EH (cell line): ENCODE measurements around the gene GREM2.

ENCODE experiments used
- DNase-seq: peaks from one replicate; pipeline ENCODE4 v3.0.0-alpha.2; 2015; ENCODE audit warnings: low read depth

GREM2 gene

DNA sequence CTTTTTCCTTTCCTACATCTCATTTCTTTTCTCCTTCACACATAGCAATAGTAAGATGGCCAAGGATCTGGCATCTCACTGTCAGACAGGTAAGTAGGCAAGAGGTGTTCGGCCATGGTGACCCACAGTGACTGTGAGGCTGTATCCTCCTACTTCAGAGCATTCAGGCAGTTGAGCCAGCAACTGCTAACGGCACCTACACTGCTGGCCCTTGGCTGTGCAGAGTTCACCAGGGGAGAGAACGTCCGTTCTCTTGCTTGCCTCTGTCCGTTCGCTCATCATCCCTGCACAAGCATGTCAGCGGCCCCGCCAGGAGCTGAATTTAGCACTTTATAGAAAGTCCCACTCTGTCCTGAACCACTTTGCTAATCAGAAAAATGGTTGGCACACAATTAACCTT, 113.6 kb downstream of the GREM2 start:
- DNase-seq, result no peak

DNA sequence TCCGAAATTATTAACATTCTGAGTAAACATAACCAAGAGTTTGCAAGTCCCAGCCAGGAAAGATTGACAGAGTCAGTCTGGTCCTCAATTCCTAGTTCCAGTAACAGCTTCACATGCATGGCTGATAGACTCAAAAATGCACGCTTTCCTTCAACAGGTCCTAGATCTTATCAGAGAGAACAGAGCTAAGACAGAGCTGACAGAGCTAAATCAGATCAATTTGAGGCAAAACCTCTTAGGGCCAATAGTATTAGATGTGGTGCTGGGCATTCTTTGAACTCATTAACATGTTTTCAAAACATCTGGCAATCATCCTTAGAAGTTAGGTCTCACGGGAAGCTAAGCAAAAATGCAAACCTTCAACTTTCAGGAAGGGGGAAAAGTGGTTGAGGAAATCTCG, 114.0 kb downstream of the GREM2 start:
- DNase-seq, result no peak

- DNase-seq, result peak; percentile 23
Measured at GRCh38 chr1:240496941-240497340, 115.0 kb downstream of the GREM2 start.

DNA sequence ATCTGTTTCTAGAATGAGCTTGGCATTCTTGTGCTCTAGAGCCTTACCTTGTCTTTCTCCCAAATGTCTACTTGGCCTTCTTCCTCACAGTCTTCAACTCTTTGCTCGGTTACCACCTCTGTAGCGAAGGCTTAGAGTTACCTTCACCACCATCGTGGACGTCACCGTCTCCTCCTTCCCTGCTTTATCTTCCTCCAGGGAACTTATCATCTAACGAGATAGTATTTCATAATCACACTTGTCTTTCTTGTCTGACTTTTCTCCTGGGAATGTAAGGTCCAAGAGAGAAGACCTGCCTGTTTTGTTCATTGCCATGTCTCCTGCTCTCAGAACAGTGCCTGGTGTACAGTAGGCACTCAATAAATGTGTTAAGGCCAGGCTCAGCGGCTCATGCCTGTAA, 115.6 kb downstream of the GREM2 start:
- no peak for DNase-seq

DNA sequence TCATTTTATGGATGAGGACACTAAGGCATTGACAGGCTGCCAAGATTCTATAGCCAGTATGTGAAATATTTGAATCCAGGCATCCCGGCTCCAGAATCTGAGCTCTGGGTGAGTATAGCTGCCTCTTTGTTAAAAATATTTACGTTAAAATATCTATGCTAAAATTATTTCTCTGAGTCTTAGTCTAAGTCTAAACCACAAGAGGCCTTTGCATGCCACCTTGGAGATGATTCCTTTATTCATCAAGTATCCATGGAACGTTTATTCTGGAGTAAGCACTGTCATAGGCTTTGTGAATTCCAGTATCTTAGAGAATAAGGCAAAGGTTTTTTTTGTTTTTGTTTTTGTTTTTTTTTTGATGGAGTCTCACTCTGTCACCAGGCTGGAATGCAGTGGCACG, 116.4 kb downstream of the GREM2 start:
- DNase-seq, result peak; percentile 12

DNA sequence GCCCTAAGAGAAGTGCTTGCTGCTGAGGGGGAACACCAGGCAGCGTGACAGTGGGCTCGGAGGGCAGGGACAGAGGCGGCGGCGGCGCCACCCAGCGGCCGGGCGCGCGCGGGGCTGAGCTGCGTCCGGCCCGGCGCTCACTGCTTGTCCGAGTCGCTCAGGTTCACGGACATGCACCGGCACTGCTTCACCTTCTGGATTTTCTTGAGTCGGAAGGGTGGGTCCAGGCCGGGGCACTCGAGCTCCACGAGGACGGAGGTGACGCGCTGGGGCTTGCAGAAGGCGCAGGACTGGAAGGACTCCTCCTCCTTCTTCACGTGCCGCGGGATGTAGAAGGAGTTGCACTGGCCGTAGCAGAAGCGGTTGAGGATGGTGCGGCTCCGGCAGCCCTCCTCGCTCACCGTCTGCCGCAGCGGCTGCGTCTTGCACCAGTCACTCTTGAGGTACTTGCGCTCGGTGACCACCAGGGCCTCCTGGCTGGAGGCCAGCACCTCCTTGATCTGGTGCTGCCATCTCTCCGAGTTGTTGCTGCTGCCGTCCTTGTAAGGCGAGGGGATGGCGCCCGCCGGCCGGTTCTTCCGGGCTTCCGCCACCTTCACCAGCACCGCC, 119.0 kb downstream of the GREM2 start:
- DNase-seq, result no peak

DNA sequence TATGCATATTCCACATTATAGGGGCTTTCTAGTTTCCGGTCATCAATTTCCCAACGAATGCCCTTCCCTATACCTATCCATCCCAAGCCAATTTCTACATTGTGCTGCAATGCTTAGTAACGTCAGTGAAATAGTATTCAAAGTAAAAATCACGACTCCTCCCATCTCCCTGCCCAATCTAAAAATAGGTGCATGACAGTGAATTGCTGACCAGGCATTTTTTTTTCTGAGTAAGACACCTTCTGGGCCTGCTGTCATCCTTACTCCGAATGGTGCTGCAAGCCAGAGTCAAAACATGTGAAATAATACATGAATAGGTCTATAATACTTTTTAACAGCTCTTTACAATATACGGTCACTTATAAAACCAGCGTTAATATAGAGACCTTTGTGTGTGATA, 120.2 kb downstream of the GREM2 start:
- DNase-seq, result no peak

DNA sequence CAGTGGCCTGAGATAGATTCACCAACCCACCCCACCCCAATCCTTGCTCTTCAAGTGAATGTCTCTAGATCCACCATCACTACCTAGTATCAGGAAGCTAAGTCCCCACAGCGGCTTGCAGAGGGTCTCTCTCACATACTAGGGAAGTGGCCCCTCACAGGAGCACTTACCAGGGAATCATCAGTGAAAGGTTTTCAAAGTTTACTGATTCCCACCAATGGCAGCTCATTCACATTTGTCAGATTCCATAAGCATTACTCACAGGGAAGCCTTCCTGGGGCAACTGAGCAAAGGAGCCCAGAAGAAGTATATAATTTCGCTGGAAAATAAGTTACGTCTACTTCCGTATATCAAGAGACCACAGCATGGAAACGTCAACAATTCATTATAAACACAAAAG, 120.8 kb downstream of the GREM2 start:
- DNase-seq, result peak; percentile 76

DNA sequence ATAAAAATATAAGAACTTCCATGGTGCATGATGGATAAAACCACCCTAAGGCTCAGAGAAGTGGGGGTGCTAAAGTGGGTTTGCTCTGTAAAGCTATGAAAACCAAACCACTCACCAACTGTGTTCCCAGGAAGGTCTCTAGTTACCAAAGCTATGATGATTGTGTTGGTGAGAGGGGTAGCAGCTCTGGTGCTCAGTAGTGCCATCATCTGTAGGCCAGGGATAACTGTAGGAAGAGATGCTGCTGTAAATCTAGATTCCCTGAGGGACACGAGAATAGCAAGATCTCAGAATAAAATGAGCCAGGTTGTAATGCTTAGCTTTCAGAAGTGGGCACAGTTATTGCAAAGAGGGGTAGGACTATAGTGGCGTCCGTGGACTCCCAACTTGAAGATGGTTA, 124.5 kb downstream of the GREM2 start:
- no peak for DNase-seq

- DNase-seq, result peak; percentile 51
Measured at GRCh38 chr1:240486611-240487010, 125.3 kb downstream of the GREM2 start.

DNA sequence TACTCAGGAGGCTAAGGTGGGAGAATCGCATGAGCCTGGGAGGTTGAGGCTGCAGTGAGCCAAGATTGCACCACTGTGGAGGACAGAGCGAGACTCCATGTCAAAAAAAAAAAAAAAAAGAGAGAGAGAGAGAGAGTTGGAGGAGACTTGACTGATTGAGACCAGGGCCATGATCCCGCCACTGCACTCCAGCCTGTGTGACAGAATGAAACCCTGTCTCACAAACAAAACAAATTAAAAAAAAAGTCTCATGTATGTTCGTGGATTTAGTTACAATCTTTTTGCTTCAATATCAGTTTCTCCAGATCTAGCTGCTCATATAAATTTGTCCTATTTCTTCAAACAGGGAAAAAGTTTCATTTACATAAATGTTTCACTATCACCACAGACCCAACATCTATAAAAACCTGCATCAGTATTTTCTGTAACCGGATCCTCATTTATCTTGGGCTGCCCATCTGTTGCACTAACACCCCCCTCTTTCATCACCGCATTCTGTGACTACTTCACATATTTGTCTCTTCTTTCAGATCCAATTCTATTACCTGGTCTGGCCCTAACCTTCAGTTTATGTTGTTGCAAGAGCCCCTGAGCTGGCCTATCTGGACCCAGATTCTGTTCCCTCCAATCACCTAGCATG, 127.0 kb downstream of the GREM2 start:
- DNase-seq, result no peak

GRCh38 chr1:240478536-240478935, 133.4 kb downstream of the GREM2 start:
- no peak for DNase-seq

DNA sequence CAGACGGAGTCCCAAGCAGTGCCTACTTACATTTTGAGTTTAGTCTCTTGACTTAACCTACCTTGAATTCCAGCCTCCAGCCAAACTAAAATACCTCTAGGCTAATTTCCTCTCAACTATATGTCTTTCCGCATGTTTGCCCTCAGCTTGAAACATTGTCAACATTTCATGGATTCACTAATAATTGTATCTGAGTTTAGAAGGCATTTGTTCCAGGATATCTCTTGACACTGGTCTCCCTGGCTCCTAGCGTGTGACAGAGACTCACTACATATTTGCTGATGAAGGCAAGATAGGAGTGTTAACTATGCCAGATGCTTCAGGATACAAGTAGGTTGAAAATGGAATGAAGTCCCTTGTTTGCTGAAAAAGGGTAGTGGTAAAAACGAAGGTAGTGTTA, 136.1 kb downstream of the GREM2 start:
- DNase-seq, result no peak

DNA sequence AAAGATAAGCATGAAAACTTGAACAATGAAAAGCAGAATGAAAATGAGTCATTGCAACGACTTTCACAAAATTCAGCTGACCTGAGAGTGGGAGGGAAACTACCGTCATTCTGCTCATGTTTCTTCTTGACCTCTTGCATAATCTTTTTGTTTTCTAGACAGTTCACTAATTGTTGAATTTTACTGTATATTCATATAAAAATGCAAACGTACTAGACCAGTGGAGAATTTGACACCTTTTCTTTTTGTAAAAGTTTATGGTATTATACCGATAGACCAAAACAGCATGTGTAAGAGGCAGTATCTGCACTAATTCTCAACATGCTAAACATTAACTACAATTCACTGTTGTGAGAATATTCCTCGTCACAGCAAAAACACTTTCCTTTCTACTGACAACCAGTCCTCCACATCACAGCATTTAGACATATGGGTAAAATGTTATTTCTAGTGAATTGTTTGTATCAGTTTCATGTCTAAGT, 137.8 kb downstream of the GREM2 start:
- peak; percentile 55 for DNase-seq

- DNase-seq, result no peak
Measured at GRCh38 chr1:240468656-240469055, 143.3 kb downstream of the GREM2 start.

GRCh38 chr1:240467895-240468294, 144.1 kb downstream of the GREM2 start:
- DNase-seq, result no peak

DNA sequence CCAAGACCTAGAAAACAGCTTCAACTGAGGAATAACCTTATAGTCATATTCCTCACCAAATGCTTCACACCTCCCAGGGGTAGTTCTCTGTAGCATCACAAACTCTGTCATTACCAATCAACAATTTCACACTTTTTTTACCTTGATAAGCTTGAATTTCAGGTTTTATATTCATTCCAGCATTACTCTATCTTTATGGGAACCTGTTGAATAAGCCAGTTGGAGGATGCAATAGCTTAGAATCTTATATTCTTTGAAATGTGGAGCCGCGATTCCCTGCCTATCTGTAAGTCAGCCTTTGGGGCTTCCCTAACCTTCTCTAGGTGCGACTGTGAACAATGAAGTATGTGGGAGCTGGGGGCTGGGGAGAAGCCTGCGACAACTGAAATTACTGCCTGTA, 145.4 kb downstream of the GREM2 start:
- no peak for DNase-seq

DNA sequence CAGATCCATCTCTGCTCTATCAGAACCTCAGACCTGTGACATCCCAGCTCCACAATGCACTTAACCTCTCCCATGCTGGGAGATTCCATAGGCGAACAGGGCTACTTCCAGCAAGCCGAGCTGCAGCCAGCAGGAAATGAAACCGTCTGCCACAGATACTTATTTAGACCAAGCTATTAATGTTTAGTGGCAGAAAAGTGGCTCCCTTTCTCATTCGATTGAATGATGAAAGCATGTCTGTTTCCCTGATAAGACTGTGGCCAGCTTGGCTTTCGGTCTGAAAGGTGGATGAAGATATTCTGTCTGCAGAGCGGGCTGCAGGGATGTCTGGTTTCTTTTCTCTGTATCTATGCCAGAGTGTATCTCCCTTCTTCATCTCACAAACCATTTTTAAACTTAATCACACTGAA, 146.4 kb downstream of the GREM2 start:
- no peak for DNase-seq

DNA sequence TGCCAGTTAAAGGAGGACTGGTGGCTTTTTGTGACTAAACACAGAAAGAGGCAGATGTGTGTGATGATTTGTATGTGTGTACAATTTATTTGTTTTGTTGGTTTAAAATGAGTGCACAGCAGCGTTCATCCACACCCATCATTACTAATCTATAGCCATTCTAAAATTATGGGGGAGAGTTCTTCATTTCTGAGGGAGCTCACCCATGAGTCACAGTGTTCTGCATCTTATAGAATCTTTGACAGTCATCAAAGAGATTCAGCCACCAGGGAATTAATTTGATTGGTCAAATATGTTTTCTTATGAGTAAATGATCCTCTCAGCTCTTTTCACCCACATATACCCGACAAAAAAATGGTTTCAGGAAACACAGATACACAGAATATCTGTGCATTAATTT, 147.9 kb downstream of the GREM2 start:
- peak; percentile 19 for DNase-seq

DNA sequence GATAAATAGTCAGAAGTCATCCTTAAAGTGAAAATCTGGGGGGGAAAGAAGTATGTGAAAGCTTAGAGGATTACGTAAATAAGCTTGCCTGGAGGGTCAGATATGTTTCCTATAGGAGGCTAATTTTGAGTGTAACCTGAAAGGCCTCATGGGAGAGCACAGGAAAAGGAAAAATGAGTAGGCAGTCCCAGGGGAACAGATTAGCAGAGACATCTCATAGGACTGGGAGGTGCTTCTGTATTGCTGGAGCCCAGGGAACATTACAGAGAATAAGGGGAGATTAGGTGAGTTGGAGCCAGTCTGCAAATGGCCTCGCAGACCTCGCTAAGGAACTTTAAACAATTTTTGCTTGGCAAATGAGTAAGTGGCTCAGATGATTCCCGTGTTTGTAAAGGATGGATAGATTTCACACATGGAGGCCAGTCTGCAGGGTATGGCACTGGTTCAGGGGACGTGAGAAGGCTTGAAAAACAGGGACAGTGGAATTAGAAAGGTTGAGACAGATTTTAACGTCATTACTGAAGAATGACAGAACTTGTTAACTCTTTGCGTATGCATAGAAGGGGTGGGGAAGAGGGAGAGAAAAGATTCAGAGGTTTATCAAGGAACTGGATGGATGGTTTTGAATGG, 149.1 kb downstream of the GREM2 start:
- no peak for DNase-seq

- DNase-seq, result no peak
Measured at GRCh38 chr1:240462277-240462676, 149.7 kb downstream of the GREM2 start.

DNA sequence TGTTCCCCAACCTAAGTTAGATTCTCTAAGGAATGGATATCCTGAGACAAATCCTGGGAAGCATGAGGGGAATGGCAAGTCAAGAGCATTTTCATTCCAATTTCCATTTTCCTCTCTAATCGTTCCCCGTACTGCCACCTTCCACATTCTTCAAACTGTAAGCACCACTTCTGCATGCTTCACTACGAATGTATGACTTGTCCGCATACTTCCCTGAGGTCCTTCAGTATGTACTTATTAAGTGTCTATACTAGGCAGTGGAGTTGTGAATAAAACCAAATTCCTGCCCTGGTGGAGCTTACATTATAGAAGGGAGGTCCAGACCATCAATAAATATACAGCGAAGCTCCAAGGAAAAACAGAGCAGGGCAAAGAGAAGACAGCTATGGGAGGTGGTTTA, 154.8 kb downstream of the GREM2 start:
- DNase-seq, result no peak

GRCh38 chr1:240455228-240455821, 156.6 kb downstream of the GREM2 start:
- peak; percentile 37 for DNase-seq
